GM12878 (cell line): ENCODE measurements around the gene PPIE. TPM values are rescaled to one million over a fixed set of nuclear protein-coding genes. Genes with fewer than 3 reads are reported as not detected.

Experiments
- ATAC-seq: fragments of 200-7000 bp; cut with Tn5 transposase; 3 replicates; pipeline ENCODE4 v1.9.1; 2020; ENCODE audit warnings: mild to moderate bottlenecking, moderate library complexity
- BruUV-seq: library from RNA; stranded (reverse); fragments of 400-500 nt; replicated peaks from 2 replicates; lab custom pipeline; 2021; lab: Mats Ljungman, UMichigan
- CTCF ChIA-PET: fragments of 300-600 bp; sonication (Branson Sonifier 250); formaldehyde crosslinking; extraction: SDS; loops from one replicate; lab custom pipeline; 2021; ENCODE audit warnings: inconsistent platforms; lab: Yijun Ruan, JAX
- POLR2A ChIA-PET: fragments of 350-600 bp; formaldehyde crosslinking; extraction: SDS; loops from one replicate; lab custom pipeline; 2021; ENCODE audit warnings: inconsistent platforms; lab: Charles Lee
- RAD21 ChIA-PET: fragments of 300-600 bp; sonication (Branson Sonifier 250); formaldehyde crosslinking; loops from one replicate; lab custom pipeline; 2023; ENCODE audit warnings: antibody characterized with exemption; ENCODE audit not compliant: unreplicated experiment; lab: Charles Lee
- SMC1A ChIA-PET: fragments of 300-600 bp; sonication (Branson Sonifier 250); formaldehyde crosslinking; loops from one replicate; lab custom pipeline; 2023; ENCODE audit not compliant: unreplicated experiment, uncharacterized antibody; lab: Charles Lee
- DNase-seq: peaks from one replicate; pipeline ENCODE4 v3.0.0-alpha.2; 2011; ENCODE audit warnings: low read depth, low spot score
- FAIRE-seq: peaks from 3 replicates; lab custom pipeline; 2011; peaks lifted over from hg19 to GRCh38; lab: Jason Lieb, UNC
- H2AFZ ChIP-seq: 2 replicates; pipeline ENCODE4 v1.6.0; 2011; ENCODE audit warnings: low read depth, low read length, control low read depth; ENCODE audit not compliant: control insufficient read depth
- H3K27ac ChIP-seq: 2 replicates; pipeline ENCODE4 v1.5.1; 2011; ENCODE audit warnings: control low read depth; ENCODE audit not compliant: control insufficient read depth, insufficient read depth
- H3K27me3 ChIP-seq, 2 experiments: replicated peaks in 1 of 2; 2 replicates each; pipeline versions ENCODE4 v1.6.0 to v1.6.1; 2011; ENCODE audit warnings: low read length in 1 of 2; ENCODE audit not compliant: control insufficient read depth in 2 of 2, insufficient read depth in 2 of 2
- H3K36me3 ChIP-seq, 2 experiments: 2 replicates each; pipeline ENCODE4 v1.5.1; 2011; ENCODE audit warnings: low read length in 1 of 2; ENCODE audit not compliant: control insufficient read depth in 2 of 2, insufficient read depth in 2 of 2
- H3K4me1 ChIP-seq: 2 replicates; pipeline ENCODE4 v1.6.1; 2011; ENCODE audit warnings: mild to moderate bottlenecking, low read length, moderate library complexity, mixed read lengths; ENCODE audit not compliant: control insufficient read depth, insufficient read depth
- H3K4me2 ChIP-seq: 2 replicates; pipeline ENCODE4 v1.6.0; 2011; ENCODE audit warnings: control low read depth; ENCODE audit not compliant: control insufficient read depth, insufficient read depth
- H3K4me3 ChIP-seq: fragments of 200-600 bp; sonication (generic); 2 replicates; pipeline ENCODE4 v1.5.1; 2016
- H3K79me2 ChIP-seq: 2 replicates; pipeline ENCODE4 v1.6.0; 2011; ENCODE audit warnings: low read length; ENCODE audit not compliant: control insufficient read depth, insufficient read depth
- H3K9ac ChIP-seq: 2 replicates; pipeline ENCODE4 v1.8.0; 2011; ENCODE audit warnings: low read length, control low read depth, mixed read lengths; ENCODE audit not compliant: control insufficient read depth, insufficient read depth
- H3K9me3 ChIP-seq: replicated peaks from 3 replicates; pipeline ENCODE4 v1.5.1; 2011; ENCODE audit warnings: mild to moderate bottlenecking, low read length; ENCODE audit not compliant: control insufficient read depth, insufficient read depth
- H4K20me1 ChIP-seq: 2 replicates; pipeline ENCODE4 v1.6.0; 2011; ENCODE audit not compliant: control insufficient read depth, insufficient read depth
- BHLHE40 ChIP-seq, 2 experiments: fragments of 450-650 bp in 1 of 2; IDR thresholded peaks; 2 replicates each; pipeline ENCODE4 v1.6.1; 2011 to 2017; ENCODE audit warnings: low read depth in 2 of 2, borderline replicate concordance in 1 of 2, improper control_type of control experiment in 1 of 2, low read length in 1 of 2, mild to moderate bottlenecking in 1 of 2
- CREB1 ChIP-seq: IDR thresholded peaks from 2 replicates; pipeline ENCODE4 v1.6.1; 2012; ENCODE audit warnings: low read depth, mild to moderate bottlenecking, inconsistent platforms
- DPF2 ChIP-seq: fragments of 450-650 bp; IDR thresholded peaks from 2 replicates; pipeline ENCODE4 v1.6.1; 2017; ENCODE audit warnings: mild to moderate bottlenecking
- EED ChIP-seq: sonication (generic); IDR thresholded peaks from 2 replicates; pipeline ENCODE4 v1.6.1; 2016; ENCODE audit warnings: antibody characterized with exemption, low read depth
- HCFC1 ChIP-seq: fragments of 150-350 bp; IDR thresholded peaks from 2 replicates; pipeline ENCODE4 v1.6.1; 2014; ENCODE audit warnings: low read length
- MYB ChIP-seq: fragments of 150-350 bp; IDR thresholded peaks from 2 replicates; pipeline ENCODE4 v1.6.1; 2014; ENCODE audit warnings: mild to moderate bottlenecking, low read depth, low read length, borderline replicate concordance
- NBN ChIP-seq: fragments of 450-650 bp; IDR thresholded peaks from 2 replicates; pipeline ENCODE4 v1.6.1; 2016
- NFYA ChIP-seq: IDR thresholded peaks from 2 replicates; pipeline ENCODE4 v1.6.1; 2011; ENCODE audit warnings: low read depth, mild to moderate bottlenecking, low read length, improper control_type of control experiment, borderline replicate concordance
- NR2C1 ChIP-seq: fragments of 450-650 bp; IDR thresholded peaks from 2 replicates; pipeline ENCODE4 v1.6.1; 2017; ENCODE audit warnings: antibody characterized with exemption, mild to moderate bottlenecking, moderate library complexity
- SPI1 ChIP-seq: IDR thresholded peaks from 2 replicates; pipeline ENCODE4 v1.6.1; 2011; ENCODE audit warnings: low read depth, mild to moderate bottlenecking, low read length, moderate library complexity, borderline replicate concordance; ENCODE audit not compliant: insufficient read depth
- TCF3 ChIP-seq: IDR thresholded peaks from 2 replicates; pipeline ENCODE4 v1.6.1; 2012; ENCODE audit warnings: low read depth, mild to moderate bottlenecking, low read length, borderline replicate concordance; ENCODE audit not compliant: insufficient read depth
- USF2 ChIP-seq: IDR thresholded peaks from 2 replicates; pipeline ENCODE4 v1.6.1; 2011; ENCODE audit warnings: low read depth, low read length, improper control_type of control experiment, borderline replicate concordance
- ZBTB33 ChIP-seq: fragments of 450-650 bp; IDR thresholded peaks from 2 replicates; pipeline ENCODE4 v1.6.1; 2017; ENCODE audit warnings: mild to moderate bottlenecking
- ZNF622 ChIP-seq: fragments of 450-650 bp; IDR thresholded peaks from 2 replicates; pipeline ENCODE4 v1.6.1; 2017; ENCODE audit warnings: mild to moderate bottlenecking, inconsistent platforms
- WGBS: methylation state at CpG from one replicate; pipeline ENCODE4 v1.1.6; 2016; ENCODE audit warnings: low lambda C conversion rate; ENCODE audit not compliant: insufficient replicate concordance, insufficient coverage; ENCODE audit errors: missing lambda C conversion rate; 5-methylcytosine and 5-hydroxymethylcytosine counted together
- in situ Hi-C: fragments of 300-500 bp; cut with MboI; formaldehyde crosslinking; loops from 9 replicates; pipeline ENCODE4 v1.14.3; 2018; ENCODE audit warnings: mixed read lengths
- intact Hi-C: fragments of 100-400 bp; cut with micrococcal nuclease; formaldehyde crosslinking; loops from one replicate; pipeline ENCODE4 v1.14.2; 2022; ENCODE audit not compliant: unreplicated experiment
- polyA plus RNA-seq, 11 experiments: library from polyadenylated mRNA; depleted of rRNA in 4 of 11; unstranded in 6 of 11; stranded (reverse) in 5 of 11; fragments of >200 nt; fragmentation: Nextera tagmentation in 4 of 11; fragmentation: Illumina TruSeq in 1 of 11; extraction: Ambion mirVana in 4 of 11; extraction: Trizol in 1 of 11; gene quantifications; 1 replicate in 1 of 11; 2 replicates in 10 of 11; pipeline versions ENCODE4 v1.2.1 to v1.2.3, GENCODE V29; 2011 to 2016; ENCODE audit warnings: inconsistent platforms in 2 of 11, missing spikeins in 2 of 11, low read depth in 1 of 11
- total RNA-seq, 4 experiments: library from RNA; depleted of rRNA in 3 of 4; stranded (reverse); fragments of >200 nt in 3 of 4; fragmentation: Illumina TruSeq in 1 of 4; extraction: Trizol in 1 of 4; gene quantifications; 2 replicates each; pipeline versions ENCODE4 v1.2.1 to v1.2.3, GENCODE V29; 2013 to 2021

PPIE gene
- total and polyA plus RNA-seq, 10 of the 15 experiments (the other 5 are each of a cell fraction or from before 2014, with no cell fraction given), result 36.6 to 163 (median 70.1) TPM

GRCh38 chr1:39779821-39780220 lies 41.1 kb downstream of the PPIE start:
- FAIRE-seq, result no peak
- no peak overlapping the region for H2AFZ ChIP-seq
- DNase-seq, result no peak
- WGBS, result 86% methylated on average over 5 of the region's 5 CpGs
- no peaks in the 10 kb centered on the region for H4K20me1 ChIP-seq
- no peak overlapping the region for H3K4me3 ChIP-seq
- in situ Hi-C loops, result no loop called here
- SMC1A ChIA-PET, result no interaction called here
- no peaks in the 10 kb centered on the region for H3K27me3 ChIP-seq
- CTCF ChIA-PET, result no interaction called here
- H3K9ac ChIP-seq, result no peak overlapping the region
- no peaks in the 10 kb centered on the region for H3K79me2 ChIP-seq
- peaks cover 13% of the 10 kb centered on the region for H3K4me1 ChIP-seq
- RAD21 ChIA-PET, result no interaction called here
- no peak overlapping the region for H3K27ac ChIP-seq
- H3K9me3 ChIP-seq, result no peaks in the 10 kb centered on the region
- no peaks in the 10 kb centered on the region for H3K36me3 ChIP-seq
- POLR2A ChIA-PET, result no interaction called here
- TF ChIP-seq SPI1 (no peak), HCFC1 (no peak), ZNF622 (no peak), DPF2 (no peak), MYB (no peak), NBN (no peak), USF2 (no peak), ZBTB33 (no peak), BHLHE40 (IDR thresholded peaks at IDR 0.05; ENCODE audit: borderline replicate concordance in 1 of 2, low read depth in 2 of 2, low read length in 1 of 2) (no peak), NR2C1 (no peak), CREB1 (no peak), NFYA (no peak), TCF3 (no peak), EED (no peak)
- H3K4me2 ChIP-seq, result no peak overlapping the region
- ATAC-seq, result no peak
- no TSS peak for BruUV-seq
- intact Hi-C loops, result no loop called here
